ENCODE data around the gene TEX28.
"Not testable (repeated sequence)": the region's sequence is repeated elsewhere in the genome, so short reads cannot be mapped to it uniquely, and the experiment has no call there.

TEX28 gene

GRCh38 chrX:154310616-154311536 is 16.0 kb upstream of the TEX28 start:
- DNase-seq (ENCODE audit: low read depth): no peak

GRCh38 chrX:154309041-154309775 is 14.3 kb upstream of the TEX28 start:
- DNase-seq (ENCODE audit: low read depth): no peak

GRCh38 chrX:154308108-154308946 is 13.4 kb upstream of the TEX28 start:
- peak; percentile 49 for DNase-seq (ENCODE audit: low read depth)

- DNase-seq (ENCODE audit: low read depth): no peak
Observed at GRCh38 chrX:154307202-154307601, 12.3 kb upstream of the TEX28 start.

- DNase-seq (ENCODE audit: low read depth): no peak
Observed at GRCh38 chrX:154305541-154306205, 10.7 kb upstream of the TEX28 start.

GRCh38 chrX:154304846-154305245 is 9.9 kb upstream of the TEX28 start:
- no peak for DNase-seq (ENCODE audit: low read depth)

GRCh38 chrX:154303476-154303875 is 8.6 kb upstream of the TEX28 start:
- no peak for DNase-seq (ENCODE audit: low read depth)

GRCh38 chrX:154302998-154303397 is 8.1 kb upstream of the TEX28 start:
- not testable (repeated sequence) for DNase-seq (ENCODE audit: low read depth)

- no peak for DNase-seq (ENCODE audit: low read depth)
Observed at GRCh38 chrX:154300816-154301215, 5.9 kb upstream of the TEX28 start.

- no peak for DNase-seq (ENCODE audit: low read depth)
Observed at GRCh38 chrX:154298312-154298711, 3.4 kb upstream of the TEX28 start.

GRCh38 chrX:154296731-154297130 is 1.8 kb upstream of the TEX28 start:
- no peak for DNase-seq (ENCODE audit: low read depth)

- DNase-seq (ENCODE audit: low read depth): no peak
Observed at GRCh38 chrX:154295664-154296310, 863 bp upstream of the TEX28 start, which contains the start of gene TKTL1. TSS of gene TKTL1 (plus strand) at chrX:154295795. CDS start at chrX:154295860, 65 bp downstream.

- not testable (repeated sequence) for DNase-seq (ENCODE audit: low read depth)
Observed at GRCh38 chrX:154286406-154286805, 8.5 kb downstream of the TEX28 start.

- not testable (repeated sequence) for DNase-seq (ENCODE audit: low read depth)
Observed at GRCh38 chrX:154284489-154285338, 10.2 kb downstream of the TEX28 start.

GRCh38 chrX:154269245-154269644 is 25.7 kb downstream of the TEX28 start:
- DNase-seq (ENCODE audit: low read depth): not testable (repeated sequence)

- DNase-seq (ENCODE audit: low read depth): not testable (repeated sequence)
Observed at GRCh38 chrX:154263072-154263471, 31.9 kb downstream of the TEX28 start.

GRCh38 chrX:154258711-154259110 is 36.2 kb downstream of the TEX28 start:
- DNase-seq (ENCODE audit: low read depth): not testable (repeated sequence)

GRCh38 chrX:154257282-154257681 is 37.6 kb downstream of the TEX28 start, which contains the start of gene OPN1MW3:
TSS of gene OPN1MW3 (plus strand) at chrX:154257582. CDS start at chrX:154257620, 38 bp downstream.
- not testable (repeated sequence) for DNase-seq (ENCODE audit: low read depth)

GRCh38 chrX:154248076-154248475 is 46.8 kb downstream of the TEX28 start:
- DNase-seq (ENCODE audit: low read depth): not testable (repeated sequence)
